Neural progenitor cell (in vitro differentiated cells): ENCODE measurements around the gene AQP12B. TPM values are rescaled to one million over a fixed set of nuclear protein-coding genes. Genes with fewer than 3 reads are reported as not detected.
"Not testable (repeated sequence)": the region's sequence is repeated elsewhere in the genome, so short reads cannot be mapped to it uniquely, and the experiment has no call there.

Source experiments
- DNase-seq: peaks from one replicate; pipeline ENCODE4 v3.0.0-alpha.2; 2016; ENCODE audit warnings: low spot score
- H2AFZ ChIP-seq: fragments of 200-600 bp; sonication (generic); replicated peaks from 2 replicates; pipeline ENCODE4 v1.6.1; 2016; ENCODE audit warnings: antibody characterized with exemption
- H3F3A ChIP-seq: fragments of 200-600 bp; sonication (generic); 2 replicates; pipeline ENCODE4 v1.6.1; 2016; ENCODE audit warnings: antibody characterized with exemption, low read depth
- H3K27ac ChIP-seq: fragments of 200-600 bp; sonication (generic); 2 replicates; pipeline ENCODE4 v1.5.1; 2016; ENCODE audit warnings: mild to moderate bottlenecking
- H3K27me3 ChIP-seq: fragments of 200-600 bp; sonication (generic); 2 replicates; pipeline ENCODE4 v1.6.1; 2016; ENCODE audit warnings: mild to moderate bottlenecking, moderate library complexity
- H3K36me3 ChIP-seq: fragments of 200-600 bp; sonication (generic); 2 replicates; pipeline ENCODE4 v1.5.1; 2016
- H3K4me1 ChIP-seq: fragments of 200-600 bp; sonication (generic); 2 replicates; pipeline ENCODE4 v1.6.1; 2016; ENCODE audit warnings: mixed run types
- H3K4me2 ChIP-seq: fragments of 200-600 bp; sonication (generic); 2 replicates; pipeline ENCODE4 v1.6.1; 2016
- H3K4me3 ChIP-seq: fragments of 200-600 bp; sonication (generic); 2 replicates; pipeline ENCODE4 v1.5.1; 2016
- H3K79me2 ChIP-seq: fragments of 200-600 bp; sonication (generic); 2 replicates; pipeline ENCODE4 v1.6.1; 2016; ENCODE audit warnings: low read depth
- H3K9ac ChIP-seq: fragments of 200-600 bp; sonication (generic); 2 replicates; pipeline ENCODE4 v1.6.1; 2016
- H3K9me3 ChIP-seq: fragments of 200-600 bp; sonication (generic); 2 replicates; pipeline ENCODE4 v1.5.1; 2016; ENCODE audit warnings: low read depth
- H4K20me1 ChIP-seq: fragments of 200-600 bp; sonication (generic); 2 replicates; pipeline ENCODE4 v1.6.1; 2016; ENCODE audit warnings: low read depth
- H3K27ac Mint-ChIP-seq: 3 replicates; pipeline ENCODE4 v1.8.0; 2021; ENCODE audit warnings: mixed read lengths
- H3K27me3 Mint-ChIP-seq: 2 replicates; pipeline ENCODE4 v1.8.0; 2022; ENCODE audit warnings: low read depth, mild to moderate bottlenecking, inconsistent platforms, moderate library complexity, mixed read lengths; ENCODE audit not compliant: insufficient read depth
- H3K36me3 Mint-ChIP-seq: 3 replicates; pipeline ENCODE4 v1.8.0; 2021; ENCODE audit warnings: mixed read lengths
- H3K4me1 Mint-ChIP-seq: 3 replicates; pipeline ENCODE4 v1.8.0; 2021; ENCODE audit warnings: mixed read lengths
- H3K4me3 Mint-ChIP-seq: 3 replicates; pipeline ENCODE4 v1.8.0; 2021; ENCODE audit warnings: mild to moderate bottlenecking, moderate library complexity, mixed read lengths
- H3K9me3 Mint-ChIP-seq: 3 replicates; pipeline ENCODE4 v1.8.0; 2020; ENCODE audit warnings: mixed read lengths
- EZH2 ChIP-seq: fragments of 200-600 bp; sonication (generic); IDR thresholded peaks from 2 replicates; pipeline ENCODE4 v1.6.1; 2017; ENCODE audit warnings: antibody characterized with exemption, mild to moderate bottlenecking, moderate library complexity
- EZH2phosphoT487 ChIP-seq: fragments of 200-600 bp; sonication (generic); IDR thresholded peaks from 2 replicates; pipeline ENCODE4 v1.6.1; 2017; ENCODE audit warnings: antibody characterized with exemption
- total RNA-seq: library from RNA; depleted of rRNA; stranded (reverse); fragments of >200 nt; gene quantifications from 2 replicates; pipeline ENCODE4 v1.2.3, GENCODE V29; 2015; ENCODE audit warnings: low replicate concordance
- TF ChIP-seq, protein P1 (sequence below): fragments of 200-600 bp; sonication (generic); IDR thresholded peaks from 2 replicates; pipeline ENCODE4 v1.5.1; 2017; ENCODE audit warnings: antibody characterized with exemption, mild to moderate bottlenecking

The AQP12B gene
- total RNA-seq, 1 donor from 2014 or later = not detected

DNA sequence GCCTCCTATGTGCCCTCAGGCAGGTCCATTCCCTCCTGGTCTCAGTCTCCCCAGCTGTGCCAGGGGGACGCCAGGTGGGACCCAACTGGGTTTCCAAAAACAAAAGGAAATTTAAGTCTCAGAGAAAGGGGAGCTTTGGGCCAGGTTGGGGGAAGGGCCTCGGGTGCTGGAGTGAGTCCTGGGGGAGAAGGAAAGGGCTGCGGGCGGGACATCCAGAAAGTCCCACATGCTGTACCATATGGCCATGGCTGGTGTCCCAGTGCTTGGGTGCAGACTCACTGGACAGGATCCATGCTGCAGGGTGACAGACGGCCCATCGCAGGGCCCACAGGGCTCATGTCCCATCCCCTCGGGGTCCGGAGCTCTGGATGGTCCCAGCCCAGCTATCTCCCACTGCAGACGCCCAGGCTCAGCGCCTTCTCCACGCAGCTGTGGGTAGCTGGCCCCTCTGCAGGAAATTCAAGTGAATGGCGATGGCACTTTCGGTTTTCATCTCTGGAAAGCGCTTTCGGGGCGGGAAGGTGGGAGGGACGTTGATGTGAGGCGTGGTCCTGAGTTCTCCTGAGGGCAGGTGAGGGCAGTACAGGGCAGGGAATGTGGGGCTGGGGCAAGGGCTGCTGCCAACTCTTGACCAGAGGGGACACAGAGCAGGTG, 7.9 kb upstream of the AQP12B start:
- not testable (repeated sequence) for H3K27ac Mint-ChIP-seq, H3K9me3 Mint-ChIP-seq, DNase-seq, H3K9ac ChIP-seq, H3K4me3 Mint-ChIP-seq, H3K36me3 Mint-ChIP-seq, H3K27me3 Mint-ChIP-seq, H3K4me2 ChIP-seq, H3K9me3 ChIP-seq, H3K4me1 Mint-ChIP-seq, H3K27me3 ChIP-seq, H3K79me2 ChIP-seq, H3F3A ChIP-seq, H3K4me1 ChIP-seq, H2AFZ ChIP-seq, H3K36me3 ChIP-seq, H4K20me1 ChIP-seq, H3K4me3 ChIP-seq, H3K27ac ChIP-seq

DNA sequence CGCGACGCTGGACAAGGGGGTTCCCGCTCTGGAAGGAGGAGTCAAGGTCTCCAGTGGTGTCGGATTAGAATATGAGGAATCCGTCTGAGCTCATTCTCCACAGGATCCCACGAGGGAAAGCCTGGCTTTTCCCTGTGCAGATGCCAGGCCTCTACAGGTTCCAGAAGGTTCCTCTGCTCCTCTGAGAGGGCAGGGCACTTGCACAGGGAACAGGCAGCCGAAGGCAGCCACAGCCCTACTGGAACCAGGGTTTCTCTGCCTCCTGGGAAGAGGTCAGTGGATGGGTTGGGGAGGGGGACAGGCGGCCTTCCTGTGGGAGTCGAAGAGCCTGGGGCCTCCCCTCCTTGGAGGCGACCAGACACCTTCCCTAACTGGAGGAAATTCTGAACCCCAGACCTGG, 7.3 kb upstream of the AQP12B start:
- Histone ChIP-seq H3F3A (no peaks in the 10 kb centered on the region), H3K9me3 (no peaks in the 10 kb centered on the region), H3K9ac (no peak overlapping the region), H3K79me2 (no peaks in the 10 kb centered on the region), H3K27ac (no peak overlapping the region), H3K4me1 (no peaks in the 10 kb centered on the region), H3K36me3 (no peaks in the 10 kb centered on the region), H3K27me3 (no peaks in the 10 kb centered on the region), H2AFZ (no peak overlapping the region), H3K4me2 (no peak overlapping the region), H3K4me3 (no peak overlapping the region), H4K20me1 (no peaks in the 10 kb centered on the region)
- TF ChIP-seq EZH2phosphoT487 (no peak), EZH2 (no peak)
- TF ChIP-seq, protein P1, sequence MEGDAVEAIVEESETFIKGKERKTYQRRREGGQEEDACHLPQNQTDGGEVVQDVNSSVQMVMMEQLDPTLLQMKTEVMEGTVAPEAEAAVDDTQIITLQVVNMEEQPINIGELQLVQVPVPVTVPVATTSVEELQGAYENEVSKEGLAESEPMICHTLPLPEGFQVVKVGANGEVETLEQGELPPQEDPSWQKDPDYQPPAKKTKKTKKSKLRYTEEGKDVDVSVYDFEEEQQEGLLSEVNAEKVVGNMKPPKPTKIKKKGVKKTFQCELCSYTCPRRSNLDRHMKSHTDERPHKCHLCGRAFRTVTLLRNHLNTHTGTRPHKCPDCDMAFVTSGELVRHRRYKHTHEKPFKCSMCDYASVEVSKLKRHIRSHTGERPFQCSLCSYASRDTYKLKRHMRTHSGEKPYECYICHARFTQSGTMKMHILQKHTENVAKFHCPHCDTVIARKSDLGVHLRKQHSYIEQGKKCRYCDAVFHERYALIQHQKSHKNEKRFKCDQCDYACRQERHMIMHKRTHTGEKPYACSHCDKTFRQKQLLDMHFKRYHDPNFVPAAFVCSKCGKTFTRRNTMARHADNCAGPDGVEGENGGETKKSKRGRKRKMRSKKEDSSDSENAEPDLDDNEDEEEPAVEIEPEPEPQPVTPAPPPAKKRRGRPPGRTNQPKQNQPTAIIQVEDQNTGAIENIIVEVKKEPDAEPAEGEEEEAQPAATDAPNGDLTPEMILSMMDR = no peak
- Mint-ChIP-seq H3K27me3 (peaks cover 2% of the 10 kb centered on the region), H3K27ac (no peak overlapping the region), H3K4me3 (no peak overlapping the region), H3K36me3 (no peaks in the 10 kb centered on the region), H3K4me1 (no peaks in the 10 kb centered on the region), H3K9me3 (no peaks in the 10 kb centered on the region)
- no peak for DNase-seq

DNA sequence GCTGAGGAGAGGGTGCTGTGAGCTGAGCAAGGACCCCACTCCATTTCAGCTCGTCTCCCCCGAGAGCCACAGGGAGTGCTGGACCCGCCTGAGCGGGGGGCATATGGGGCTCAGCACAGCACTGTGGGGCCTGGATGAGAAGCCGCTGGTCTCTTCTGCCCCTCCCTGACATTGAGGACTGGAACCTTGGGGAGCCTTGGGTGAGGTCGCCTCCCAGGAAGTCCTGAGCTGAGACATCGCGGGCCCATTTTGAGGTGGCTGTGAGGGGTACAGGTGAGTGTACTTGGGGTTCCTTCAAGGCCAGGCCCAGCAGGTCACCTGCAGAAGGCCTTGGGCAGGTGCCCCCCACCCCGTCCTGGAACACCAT, 5.9 kb upstream of the AQP12B start:
- no peak for DNase-seq
- Histone ChIP-seq H3K79me2 (no peaks in the 10 kb centered on the region), H3K27me3 (no peaks in the 10 kb centered on the region), H3K27ac (no peak overlapping the region), H3K9ac (no peak overlapping the region), H4K20me1 (no peaks in the 10 kb centered on the region), H3K9me3 (no peaks in the 10 kb centered on the region), H2AFZ (no peak overlapping the region), H3K36me3 (no peaks in the 10 kb centered on the region), H3K4me2 (no peak overlapping the region), H3F3A (no peaks in the 10 kb centered on the region), H3K4me1 (no peaks in the 10 kb centered on the region), H3K4me3 (no peak overlapping the region)
- peaks cover 2% of the 10 kb centered on the region for H3K27me3 Mint-ChIP-seq
- H3K9me3 Mint-ChIP-seq = no peaks in the 10 kb centered on the region
- no peak overlapping the region for H3K27ac Mint-ChIP-seq
- no peaks in the 10 kb centered on the region for H3K36me3 Mint-ChIP-seq
- H3K4me3 Mint-ChIP-seq = no peak overlapping the region
- no peak for TF ChIP-seq EZH2
- TF ChIP-seq, protein P1 = no peak
- H3K4me1 Mint-ChIP-seq = no peaks in the 10 kb centered on the region

- no peak overlapping the region for H3K27ac ChIP-seq
- Mint-ChIP-seq H3K4me1 (no peaks in the 10 kb centered on the region), H3K9me3 (no peaks in the 10 kb centered on the region), H3K27ac (no peak overlapping the region), H3K4me3 (no peak overlapping the region), H3K36me3 (no peaks in the 10 kb centered on the region), H3K27me3 (peaks cover 2% of the 10 kb centered on the region)
- no peaks in the 10 kb centered on the region for H3K27me3 ChIP-seq
- H3K4me3 ChIP-seq = no peak overlapping the region
- no peak overlapping the region for H2AFZ ChIP-seq
- no peaks in the 10 kb centered on the region for H4K20me1 ChIP-seq
- H3K36me3 ChIP-seq = no peaks in the 10 kb centered on the region
- no peaks in the 10 kb centered on the region for H3F3A ChIP-seq
- DNase-seq = no peak
- no peaks in the 10 kb centered on the region for H3K9me3 ChIP-seq
- TF ChIP-seq EZH2phosphoT487 = no peak
- TF ChIP-seq, protein P1 = no peak
- TF ChIP-seq EZH2 = no peak
- no peak overlapping the region for H3K4me2 ChIP-seq
- H3K9ac ChIP-seq = no peak overlapping the region
- H3K79me2 ChIP-seq = no peaks in the 10 kb centered on the region
- no peaks in the 10 kb centered on the region for H3K4me1 ChIP-seq
Measured at GRCh38 chr2:240687741-240688552, 5.3 kb upstream of the AQP12B start.
